ENCODE data around the gene CDK4. TPM values are rescaled to one million over a fixed set of nuclear protein-coding genes. Genes with fewer than 3 reads are reported as not detected.
"Not testable (repeated sequence)": the region's sequence is repeated elsewhere in the genome, so short reads cannot be mapped to it uniquely, and the experiment has no call there.

CDK4 gene
- total and polyA plus RNA-seq, 4 donors: 62.9 to 142 (median 127) TPM

- 100% methylated on average over 1 of the region's 6 CpGs for WGBS (ENCODE audit: insufficient coverage)
- not testable (repeated sequence) for DNase-seq (ENCODE audit: low read depth in 4 of 6, low spot score in 6 of 6)
Measured at GRCh38 chr12:57715036-57715748, 36.9 kb downstream of the CDK4 start.

GRCh38 chr12:57713209-57713608 is 38.9 kb downstream of the CDK4 start:
- Histone ChIP-seq H3K4me1 (ENCODE audit: control insufficient read depth, insufficient read depth, low read length) (peaks cover 3% of the 10 kb centered on the region), H3K9me3 (ENCODE audit: control insufficient read depth, insufficient read depth, low read length) (no peaks in the 10 kb centered on the region), H3K27ac (ENCODE audit: low read depth, low read length) (no peak overlapping the region), H3K27me3 (ENCODE audit: control insufficient read depth, insufficient read depth, low read length) (no peaks in the 10 kb centered on the region), H3K4me3 (ENCODE audit: low read depth, low read length) (no peak overlapping the region), H3K36me3 (ENCODE audit: control insufficient read depth, insufficient read depth, low read length) (peaks cover 38% of the 10 kb centered on the region)
- WGBS (ENCODE audit: insufficient coverage): 38% methylated on average over 3 of the region's 5 CpGs
- no peak for DNase-seq (ENCODE audit: low read depth in 4 of 6, low spot score in 6 of 6)

More at GRCh38 chr12:57715036-57715748, 36.9 kb downstream of the CDK4 start:
- H3K36me3 ChIP-seq (ENCODE audit: control insufficient read depth, insufficient read depth, low read length): peaks cover 57% of the 10 kb centered on the region
- not testable (repeated sequence) for H3K27me3 ChIP-seq (ENCODE audit: control insufficient read depth, insufficient read depth, low read length); H3K4me1 ChIP-seq (ENCODE audit: control insufficient read depth, insufficient read depth, low read length); H3K4me3 ChIP-seq (ENCODE audit: low read depth, low read length); H3K9me3 ChIP-seq (ENCODE audit: control insufficient read depth, insufficient read depth, low read length); H3K27ac ChIP-seq (ENCODE audit: low read depth, low read length)

GRCh38 chr12:57712701-57713100 is 39.4 kb downstream of the CDK4 start:
- H3K27ac ChIP-seq (ENCODE audit: low read depth, low read length): no peak overlapping the region
- peaks cover 36% of the 10 kb centered on the region for H3K36me3 ChIP-seq (ENCODE audit: control insufficient read depth, insufficient read depth, low read length)
- H3K4me1 ChIP-seq (ENCODE audit: control insufficient read depth, insufficient read depth, low read length): peaks cover 3% of the 10 kb centered on the region
- DNase-seq (ENCODE audit: low read depth in 4 of 6, low spot score in 6 of 6): peak in 1 of 6 donors; percentile 8
- 29% methylated on average over 3 of the region's 3 CpGs for WGBS (ENCODE audit: insufficient coverage)
- no peak overlapping the region for H3K4me3 ChIP-seq (ENCODE audit: low read depth, low read length)
- H3K9me3 ChIP-seq (ENCODE audit: control insufficient read depth, insufficient read depth, low read length): no peaks in the 10 kb centered on the region
- H3K27me3 ChIP-seq (ENCODE audit: control insufficient read depth, insufficient read depth, low read length): no peaks in the 10 kb centered on the region

GRCh38 chr12:57708296-57708695 is 43.8 kb downstream of the CDK4 start:
- no CpG with 5 or more reads among the region's 2 CpGs for WGBS (ENCODE audit: insufficient coverage)
- Histone ChIP-seq H3K27me3 (ENCODE audit: control insufficient read depth, insufficient read depth, low read length) (no peaks in the 10 kb centered on the region), H3K27ac (ENCODE audit: low read depth, low read length) (no peak overlapping the region), H3K9me3 (ENCODE audit: control insufficient read depth, insufficient read depth, low read length) (no peaks in the 10 kb centered on the region), H3K4me1 (ENCODE audit: control insufficient read depth, insufficient read depth, low read length) (peaks cover 3% of the 10 kb centered on the region), H3K36me3 (ENCODE audit: control insufficient read depth, insufficient read depth, low read length) (peaks cover 9% of the 10 kb centered on the region), H3K4me3 (ENCODE audit: low read depth, low read length) (no peak overlapping the region)
- no peak for DNase-seq (ENCODE audit: low read depth in 4 of 6, low spot score in 6 of 6)

GRCh38 chr12:57707250-57707649 is 44.9 kb downstream of the CDK4 start:
- no peaks in the 10 kb centered on the region for H3K9me3 ChIP-seq (ENCODE audit: control insufficient read depth, insufficient read depth, low read length)
- no peak for DNase-seq (ENCODE audit: low read depth in 4 of 6, low spot score in 6 of 6)
- WGBS (ENCODE audit: insufficient coverage): 100% methylated on average over 2 of the region's 3 CpGs
- H3K27me3 ChIP-seq (ENCODE audit: control insufficient read depth, insufficient read depth, low read length): no peaks in the 10 kb centered on the region
- H3K27ac ChIP-seq (ENCODE audit: low read depth, low read length): no peak overlapping the region
- no peaks in the 10 kb centered on the region for H3K4me1 ChIP-seq (ENCODE audit: control insufficient read depth, insufficient read depth, low read length)
- H3K4me3 ChIP-seq (ENCODE audit: low read depth, low read length): no peak overlapping the region
- peaks cover 7% of the 10 kb centered on the region for H3K36me3 ChIP-seq (ENCODE audit: control insufficient read depth, insufficient read depth, low read length)

- H3K27me3 ChIP-seq (ENCODE audit: control insufficient read depth, insufficient read depth, low read length): no peaks in the 10 kb centered on the region
- no peaks in the 10 kb centered on the region for H3K4me1 ChIP-seq (ENCODE audit: control insufficient read depth, insufficient read depth, low read length)
- WGBS (ENCODE audit: insufficient coverage): 82% methylated on average over 1 of the region's 2 CpGs
- no peak overlapping the region for H3K4me3 ChIP-seq (ENCODE audit: low read depth, low read length)
- H3K36me3 ChIP-seq (ENCODE audit: control insufficient read depth, insufficient read depth, low read length): peaks cover 33% of the 10 kb centered on the region
- no peaks in the 10 kb centered on the region for H3K9me3 ChIP-seq (ENCODE audit: control insufficient read depth, insufficient read depth, low read length)
- H3K27ac ChIP-seq (ENCODE audit: low read depth, low read length): no peak overlapping the region
- DNase-seq (ENCODE audit: low read depth in 4 of 6, low spot score in 6 of 6): no peak
Measured at GRCh38 chr12:57700317-57700716, 51.8 kb downstream of the CDK4 start.

DNA sequence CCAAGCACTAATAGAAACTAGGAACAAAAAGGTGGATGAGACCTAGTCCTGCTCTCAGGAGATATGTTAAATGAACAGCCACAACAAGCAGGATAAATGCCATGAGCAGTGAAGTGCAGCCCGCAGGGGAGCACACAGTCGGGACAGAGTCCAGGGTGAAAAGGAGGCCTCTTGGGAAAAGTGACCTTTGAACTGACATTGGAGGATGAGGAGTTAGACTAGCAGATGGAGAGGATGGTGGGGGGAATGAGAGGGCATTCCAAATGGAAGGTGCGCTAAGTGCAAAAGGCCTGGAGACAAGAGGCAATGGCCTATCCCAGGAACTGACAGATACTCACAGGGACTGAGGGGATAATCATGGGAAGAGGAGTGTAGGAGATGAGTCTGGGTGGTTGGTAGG is 53.7 kb downstream of the CDK4 start:
- peaks cover 33% of the 10 kb centered on the region for H3K36me3 ChIP-seq (ENCODE audit: control insufficient read depth, insufficient read depth, low read length)
- H3K27me3 ChIP-seq (ENCODE audit: control insufficient read depth, insufficient read depth, low read length): no peaks in the 10 kb centered on the region
- H3K27ac ChIP-seq (ENCODE audit: low read depth, low read length): no peak overlapping the region
- H3K4me1 ChIP-seq (ENCODE audit: control insufficient read depth, insufficient read depth, low read length): peaks cover 6% of the 10 kb centered on the region
- H3K9me3 ChIP-seq (ENCODE audit: control insufficient read depth, insufficient read depth, low read length): no peaks in the 10 kb centered on the region
- 94% methylated on average over 3 of the region's 3 CpGs for WGBS (ENCODE audit: insufficient coverage)
- no peak overlapping the region for H3K4me3 ChIP-seq (ENCODE audit: low read depth, low read length)
- DNase-seq (ENCODE audit: low read depth in 4 of 6, low spot score in 6 of 6): no peak

Other genes starting within 250 kb of the CDK4 start
- 10 to 100 TPM; 19.9 to 46.7 TPM for gene DDIT3, start 231.8 kb downstream of the CDK4 start, total RNA-seq
- 10 to 100 TPM; 25.3 to 29.4 TPM for gene DDIT3, start 231.8 kb downstream of the CDK4 start, polyA plus RNA-seq (ENCODE audit: insufficient read length in 2 of 2)
- gene MBD6, start 229.5 kb downstream of the CDK4 start, total RNA-seq: 10 to 100 TPM in 1 of 2 donors, 1 to 10 TPM in 1; 9.4 to 18.2 TPM
- gene MBD6, start 229.5 kb downstream of the CDK4 start, polyA plus RNA-seq (ENCODE audit: insufficient read length in 2 of 2): 10 to 100 TPM; 63.2 to 74.0 TPM
- 100 to 1,000 TPM; 125 to 162 TPM for gene DCTN2, start 205.1 kb downstream of the CDK4 start, total RNA-seq
- gene DCTN2, start 205.1 kb downstream of the CDK4 start, polyA plus RNA-seq (ENCODE audit: insufficient read length in 2 of 2): 100 to 1,000 TPM; 232 to 246 TPM
- 100 to 1,000 TPM in 1 of 2 donors, 10 to 100 TPM in 1; 34.8 to 101 TPM for gene KIF5A, start 202.3 kb downstream of the CDK4 start, total RNA-seq
- 100 to 1,000 TPM; 188 to 224 TPM for gene KIF5A, start 202.3 kb downstream of the CDK4 start, polyA plus RNA-seq (ENCODE audit: insufficient read length in 2 of 2)
- 10 to 100 TPM; 12.5 to 19.9 TPM for gene PIP4K2C, start 161.1 kb downstream of the CDK4 start, total RNA-seq
- gene PIP4K2C, start 161.1 kb downstream of the CDK4 start, polyA plus RNA-seq (ENCODE audit: insufficient read length in 2 of 2): 10 to 100 TPM; 19.0 to 20.7 TPM
- 10 to 100 TPM; 36.2 to 66.3 TPM for gene DTX3, start 147.5 kb downstream of the CDK4 start, total RNA-seq
- 100 to 1,000 TPM; 144 to 162 TPM for gene DTX3, start 147.5 kb downstream of the CDK4 start, polyA plus RNA-seq (ENCODE audit: insufficient read length in 2 of 2)
- 10 to 100 TPM; 27.2 to 42.4 TPM for gene ARHGEF25, start 140.9 kb downstream of the CDK4 start, total RNA-seq
- 10 to 100 TPM; 47.7 to 61.9 TPM for gene ARHGEF25, start 140.9 kb downstream of the CDK4 start, polyA plus RNA-seq (ENCODE audit: insufficient read length in 2 of 2)
- 10 to 100 TPM; 11.7 to 19.7 TPM for gene B4GALNT1, start 119.1 kb downstream of the CDK4 start, total RNA-seq
- gene B4GALNT1, start 119.1 kb downstream of the CDK4 start, polyA plus RNA-seq (ENCODE audit: insufficient read length in 2 of 2): 10 to 100 TPM; 45.7 to 50.0 TPM
- gene OS9, start 58.2 kb downstream of the CDK4 start, total RNA-seq: 100 to 1,000 TPM; 140 to 261 TPM
- 100 to 1,000 TPM; 178 to 203 TPM for gene OS9, start 58.2 kb downstream of the CDK4 start, polyA plus RNA-seq (ENCODE audit: insufficient read length in 2 of 2)
- gene AGAP2, start 13.6 kb downstream of the CDK4 start, total RNA-seq: 10 to 100 TPM; 13.0 to 27.5 TPM
- 100 to 1,000 TPM; 109 to 120 TPM for gene AGAP2, start 13.6 kb downstream of the CDK4 start, polyA plus RNA-seq (ENCODE audit: insufficient read length in 2 of 2)
- 10 to 100 TPM; 56.0 to 64.0 TPM for gene TSPAN31, start 7.3 kb downstream of the CDK4 start, total RNA-seq
- gene TSPAN31, start 7.3 kb downstream of the CDK4 start, polyA plus RNA-seq (ENCODE audit: insufficient read length in 2 of 2): 10 to 100 TPM; 72.6 to 86.5 TPM
- 10 to 100 TPM; 13.0 to 13.3 TPM for gene MARCHF9, start 2.8 kb upstream of the CDK4 start, total RNA-seq
- 10 to 100 TPM; 43.6 to 47.7 TPM for gene MARCHF9, start 2.8 kb upstream of the CDK4 start, polyA plus RNA-seq (ENCODE audit: insufficient read length in 2 of 2)
- under 1 TPM in 1 of 2 donors, not detected in 1; 0.72 TPM for gene CYP27B1, start 14.8 kb upstream of the CDK4 start, total RNA-seq
- 1 to 10 TPM; 1.4 to 1.9 TPM for gene CYP27B1, start 14.8 kb upstream of the CDK4 start, polyA plus RNA-seq (ENCODE audit: insufficient read length in 2 of 2)
- 10 to 100 TPM in 1 of 2 donors, 1 to 10 TPM in 1; 4.1 to 11.6 TPM for gene METTL1, start 19.8 kb upstream of the CDK4 start, total RNA-seq
- 10 to 100 TPM; 12.7 to 17.6 TPM for gene METTL1, start 19.8 kb upstream of the CDK4 start, polyA plus RNA-seq (ENCODE audit: insufficient read length in 2 of 2)
- gene EEF1AKMT3, start 20.3 kb upstream of the CDK4 start, total RNA-seq: 1 to 10 TPM; 5.5 to 6.1 TPM
- gene EEF1AKMT3, start 20.3 kb upstream of the CDK4 start, polyA plus RNA-seq (ENCODE audit: insufficient read length in 2 of 2): 1 to 10 TPM; 4.7 to 6.0 TPM
- 10 to 100 TPM; 30.7 to 32.1 TPM for gene TSFM, start 30.5 kb upstream of the CDK4 start, total RNA-seq
- gene TSFM, start 30.5 kb upstream of the CDK4 start, polyA plus RNA-seq (ENCODE audit: insufficient read length in 2 of 2): 10 to 100 TPM; 41.0 to 46.8 TPM
- 100 to 1,000 TPM in 1 of 2 donors, 1 to 10 TPM in 1; 8.5 to 135 TPM for gene AVIL, start 66.4 kb upstream of the CDK4 start, total RNA-seq
- gene AVIL, start 66.4 kb upstream of the CDK4 start, polyA plus RNA-seq (ENCODE audit: insufficient read length in 2 of 2): 10 to 100 TPM; 13.7 to 17.5 TPM
- 100 to 1,000 TPM in 1 of 2 donors, 10 to 100 TPM in 1; 42.6 to 103 TPM for gene CTDSP2, start 94.4 kb upstream of the CDK4 start, total RNA-seq
- gene CTDSP2, start 94.4 kb upstream of the CDK4 start, polyA plus RNA-seq (ENCODE audit: insufficient read length in 2 of 2): 100 to 1,000 TPM; 101 to 111 TPM
- gene ATP23, start 189.3 kb upstream of the CDK4 start, total RNA-seq: 10 to 100 TPM in 1 of 2 donors, 1 to 10 TPM in 1; 8.9 to 13.7 TPM
- 1 to 10 TPM; 9.0 to 9.7 TPM for gene ATP23, start 189.3 kb upstream of the CDK4 start, polyA plus RNA-seq (ENCODE audit: insufficient read length in 2 of 2)

All from spinal cord (tissue), 10 donors.